Neuron (in vitro differentiated cells): ENCODE data around the gene FBXL20.
A peak's percentile ranks its signal among the peaks of the same experiment; 100 is the strongest.

Experiments
- H2AFZ ChIP-seq: one replicate; pipeline ENCODE4 v1.6.1; 2013; ENCODE audit warnings: low read depth, mild to moderate bottlenecking, inconsistent platforms, low read length, moderate library complexity
- H3K27me3 ChIP-seq: one replicate; pipeline ENCODE4 v1.6.1; 2013; ENCODE audit warnings: low read length; ENCODE audit not compliant: insufficient read depth
- H3K36me3 ChIP-seq: one replicate; pipeline ENCODE4 v1.6.1; 2013; ENCODE audit warnings: low read length; ENCODE audit not compliant: insufficient read depth
- H3K4me1 ChIP-seq: one replicate; pipeline ENCODE4 v1.6.1; 2013; ENCODE audit warnings: low read length; ENCODE audit not compliant: insufficient read depth
- H3K4me3 ChIP-seq: 2 replicates; pipeline ENCODE4 v1.5.1; 2013; ENCODE audit warnings: mild to moderate bottlenecking, low read length, moderate library complexity
- H3K9me3 ChIP-seq: one replicate; pipeline ENCODE4 v1.6.1; 2013; ENCODE audit warnings: low read length

FBXL20 gene

GRCh38 chr17:39235555-39236449, 165.6 kb downstream of the FBXL20 start:
- H3K4me1 ChIP-seq = peaks cover 14% of the 10 kb centered on the region
- H3K4me3 ChIP-seq = no peak overlapping the region
- no peak overlapping the region for H2AFZ ChIP-seq
- no peaks in the 10 kb centered on the region for H3K9me3 ChIP-seq
- H3K27me3 ChIP-seq = peaks cover 5% of the 10 kb centered on the region
- H3K36me3 ChIP-seq = no peaks in the 10 kb centered on the region

- H2AFZ ChIP-seq = peak overlapping the region; percentile 21
These were observed 169.6 kb downstream of the FBXL20 start for GRCh38 chr17:39231591-39232551.

GRCh38 chr17:39231091-39231561, 170.3 kb downstream of the FBXL20 start:
- H3K4me3 ChIP-seq = no peak overlapping the region
- H2AFZ ChIP-seq = no peak overlapping the region

More at GRCh38 chr17:39231591-39232551, 169.6 kb downstream of the FBXL20 start:
- H3K27me3 ChIP-seq = peaks cover 15% of the 10 kb centered on the region
- H3K9me3 ChIP-seq = no peaks in the 10 kb centered on the region
- H3K4me1 ChIP-seq = peaks cover 23% of the 10 kb centered on the region
- peak overlapping the region; percentile 8 for H3K4me3 ChIP-seq
- no peaks in the 10 kb centered on the region for H3K36me3 ChIP-seq

GRCh38 chr17:39230361-39230760, 171.1 kb downstream of the FBXL20 start:
- no peak overlapping the region for H3K4me3 ChIP-seq
- H3K36me3 ChIP-seq = no peaks in the 10 kb centered on the region
- peaks cover 28% of the 10 kb centered on the region for H3K4me1 ChIP-seq
- peaks cover 18% of the 10 kb centered on the region for H3K27me3 ChIP-seq
- H3K9me3 ChIP-seq = no peaks in the 10 kb centered on the region
- H2AFZ ChIP-seq = no peak overlapping the region

More at GRCh38 chr17:39231091-39231561, 170.3 kb downstream of the FBXL20 start:
- no peaks in the 10 kb centered on the region for H3K9me3 ChIP-seq
- H3K4me1 ChIP-seq = peaks cover 26% of the 10 kb centered on the region
- H3K36me3 ChIP-seq = no peaks in the 10 kb centered on the region
- H3K27me3 ChIP-seq = peaks cover 15% of the 10 kb centered on the region

- Histone ChIP-seq H3K9me3 (no peaks in the 10 kb centered on the region), H3K36me3 (no peaks in the 10 kb centered on the region), H3K4me3 (no peak overlapping the region), H3K27me3 (peaks cover 27% of the 10 kb centered on the region), H2AFZ (no peak overlapping the region), H3K4me1 (peaks cover 28% of the 10 kb centered on the region)
These were observed 172.0 kb downstream of the FBXL20 start for GRCh38 chr17:39229274-39229913.

GRCh38 chr17:39227364-39227919, 174.0 kb downstream of the FBXL20 start:
- Histone ChIP-seq H3K4me1 (peaks cover 28% of the 10 kb centered on the region), H3K36me3 (no peaks in the 10 kb centered on the region), H3K4me3 (no peak overlapping the region), H2AFZ (no peak overlapping the region), H3K27me3 (peaks cover 47% of the 10 kb centered on the region), H3K9me3 (no peaks in the 10 kb centered on the region)

GRCh38 chr17:39225959-39226683, 175.3 kb downstream of the FBXL20 start:
- H3K36me3 ChIP-seq = no peaks in the 10 kb centered on the region
- no peaks in the 10 kb centered on the region for H3K9me3 ChIP-seq
- H3K4me3 ChIP-seq = peak overlapping the region; percentile 46
- peak overlapping the region; percentile 40 for H2AFZ ChIP-seq
- H3K4me1 ChIP-seq = peaks cover 18% of the 10 kb centered on the region
- peaks cover 50% of the 10 kb centered on the region for H3K27me3 ChIP-seq

GRCh38 chr17:39225308-39225958, 176.0 kb downstream of the FBXL20 start, which contains the start of gene STAC2:
STAC2 (minus strand) TSS chr17:39225945; CDS start chr17:39225502, 443 bp downstream.
- H3K27me3 ChIP-seq = peaks cover 50% of the 10 kb centered on the region
- peak within 1 kb of the TSS; percentile 76 for H2AFZ ChIP-seq
- H3K4me1 ChIP-seq = peaks cover 13% of the 10 kb centered on the region
- H3K4me3 ChIP-seq = peak within 1 kb of the TSS; percentile 46
- no peaks in the 10 kb centered on the region for H3K9me3 ChIP-seq
- no peaks in the 10 kb centered on the region for H3K36me3 ChIP-seq

GRCh38 chr17:39224778-39225307, 176.6 kb downstream of the FBXL20 start:
- H2AFZ ChIP-seq = peak overlapping the region; percentile 76
- no peaks in the 10 kb centered on the region for H3K9me3 ChIP-seq
- peaks cover 13% of the 10 kb centered on the region for H3K4me1 ChIP-seq
- peaks cover 51% of the 10 kb centered on the region for H3K27me3 ChIP-seq
- no peak overlapping the region for H3K4me3 ChIP-seq
- no peaks in the 10 kb centered on the region for H3K36me3 ChIP-seq

- no peak overlapping the region for H3K4me3 ChIP-seq
- no peaks in the 10 kb centered on the region for H3K9me3 ChIP-seq
- no peaks in the 10 kb centered on the region for H3K36me3 ChIP-seq
- H3K4me1 ChIP-seq = peaks cover 7% of the 10 kb centered on the region
- H3K27me3 ChIP-seq = peaks cover 52% of the 10 kb centered on the region
- H2AFZ ChIP-seq = peak overlapping the region; percentile 76
These were observed 177.3 kb downstream of the FBXL20 start for GRCh38 chr17:39223907-39224777.
